ENCODE data around the gene NEDD8. TPM values are rescaled to one million over a fixed set of nuclear protein-coding genes. Genes with fewer than 3 reads are reported as not detected.
A peak's percentile ranks its signal among the peaks of the same experiment; 100 is the strongest.
"Not testable (repeated sequence)": the region's sequence is repeated elsewhere in the genome, so short reads cannot be mapped to it uniquely, and the experiment has no call there.

The NEDD8 gene
- total and polyA plus RNA-seq, 7 experiments from 2014 or later: 73.5 to 340 (median 127) TPM

DNA sequence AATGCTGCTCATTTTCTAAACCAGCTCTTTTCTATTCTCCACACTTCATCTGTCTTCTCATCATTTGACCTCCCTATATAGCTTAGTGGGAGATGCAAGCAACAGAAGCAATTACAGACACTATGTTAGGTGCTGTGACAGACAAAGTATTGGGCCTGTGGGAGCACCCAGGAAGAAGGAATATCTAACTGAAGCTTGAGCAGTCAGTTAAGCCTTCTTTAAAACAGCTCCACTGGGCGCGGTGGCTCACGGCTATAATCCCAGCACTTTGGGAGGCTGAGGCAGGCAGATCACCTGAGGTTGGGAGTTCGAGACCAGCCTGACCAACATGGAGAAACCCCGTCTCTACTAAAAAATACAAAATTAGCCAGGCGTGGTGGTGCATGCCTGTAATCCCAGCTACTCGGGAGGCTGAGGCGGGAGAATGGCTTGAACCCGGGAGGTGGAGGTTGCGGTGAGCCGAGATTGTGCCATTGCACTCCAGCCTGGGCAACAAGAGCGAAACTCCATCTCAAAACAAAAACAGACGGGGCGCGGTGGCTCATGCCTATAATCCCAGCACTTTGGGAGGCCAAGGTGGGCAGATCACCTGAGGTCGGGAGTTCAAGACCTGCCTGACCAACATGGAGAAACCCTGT is 28.8 kb downstream of the NEDD8 start:
- peak overlapping the region in 2 of 9 donors; percentile 54 to 64 for H3K27ac Mint-ChIP-seq
- CTCF ChIA-PET: interaction anchor here (0.7 to 1.1 kb wide), 2 partner anchors 9 to 129 kb away, joined by 3 to 4 read pairs; no protein-coding TSS in a partner anchor
- H3K4me3 ChIP-seq (ENCODE audit: low read length); H3K27me3 ChIP-seq (ENCODE audit: control insufficient read depth in 2 of 2, insufficient read depth in 2 of 2, low read length in 2 of 2); intact Hi-C loops (cut with micrococcal nuclease); H3K27ac ChIP-seq (ENCODE audit: low read depth, low read length); H3K9me3 ChIP-seq (ENCODE audit: control insufficient read depth in 2 of 3, low read length in 3 of 3); H3K27me3 Mint-ChIP-seq; DNase-seq; H3K4me3 Mint-ChIP-seq; H3K4me1 ChIP-seq (ENCODE audit: control insufficient read depth in 2 of 2, insufficient read depth in 2 of 2, low read length in 2 of 2); ATAC-seq: not testable (repeated sequence)
- POLR2A ChIA-PET: interaction anchor here (0.6 to 7.2 kb wide), 2 partner anchors 8 to 83 kb away, joined by 3 to 47 read pairs; partner anchors contain the start of gene TM9SF1
- H3K36me3 ChIP-seq (ENCODE audit: control insufficient read depth in 2 of 3, insufficient read depth in 3 of 3, low read length in 3 of 3): peaks cover 0 to 34% (median 3%) of the 10 kb centered on the region in 3 experiments
- H3K4me1 Mint-ChIP-seq: peaks cover 25 to 58% (median 45%) of the 10 kb centered on the region in 7 donors
- H3K36me3 Mint-ChIP-seq: peaks cover 6 to 64% (median 46%) of the 10 kb centered on the region in 5 donors
- H3K9me3 Mint-ChIP-seq: peaks cover 0 to 15% (median 3%) of the 10 kb centered on the region in 11 donors

DNA sequence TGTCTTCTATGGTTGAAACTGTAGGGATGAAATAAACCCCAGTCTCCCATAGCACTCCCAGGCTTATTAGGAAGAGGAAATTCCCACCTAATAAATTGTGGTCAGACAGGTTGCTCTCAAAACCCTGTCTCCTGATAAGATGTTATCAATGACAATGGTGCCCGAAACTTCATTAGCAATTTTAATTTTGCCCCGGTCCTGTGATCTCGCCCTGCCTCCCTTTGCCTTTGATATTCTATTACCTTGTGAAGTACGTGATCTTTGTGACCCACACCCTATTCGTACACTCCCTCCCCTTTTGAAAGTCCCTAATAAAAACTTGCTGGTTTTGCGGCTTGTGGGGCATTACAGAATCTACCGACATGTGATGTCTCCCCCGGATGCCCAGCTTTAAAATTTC is 29.6 kb downstream of the NEDD8 start:
- H3K27ac ChIP-seq (ENCODE audit: low read depth, low read length); H3K4me1 ChIP-seq (ENCODE audit: control insufficient read depth in 2 of 2, insufficient read depth in 2 of 2, low read length in 2 of 2); CTCF ChIA-PET; H3K4me3 ChIP-seq (ENCODE audit: low read length); H3K27me3 ChIP-seq (ENCODE audit: control insufficient read depth in 2 of 2, insufficient read depth in 2 of 2, low read length in 2 of 2); H3K9me3 ChIP-seq (ENCODE audit: control insufficient read depth in 2 of 3, low read length in 3 of 3); ATAC-seq; POLR2A ChIA-PET; intact Hi-C loops (cut with micrococcal nuclease); H3K4me3 Mint-ChIP-seq; H3K27me3 Mint-ChIP-seq; DNase-seq: not testable (repeated sequence)
- peaks cover 22 to 59% (median 40%) of the 10 kb centered on the region in 7 donors for H3K4me1 Mint-ChIP-seq
- H3K36me3 Mint-ChIP-seq: peaks cover 6 to 59% (median 41%) of the 10 kb centered on the region in 5 donors
- H3K36me3 ChIP-seq (ENCODE audit: control insufficient read depth in 2 of 3, insufficient read depth in 3 of 3, low read length in 3 of 3): peaks cover 0 to 25% (median 0%) of the 10 kb centered on the region in 3 experiments
- peak overlapping the region in 2 of 9 donors; percentile 54 to 64 for H3K27ac Mint-ChIP-seq
- H3K9me3 Mint-ChIP-seq: peaks cover 0 to 15% (median 3%) of the 10 kb centered on the region in 11 donors

DNA sequence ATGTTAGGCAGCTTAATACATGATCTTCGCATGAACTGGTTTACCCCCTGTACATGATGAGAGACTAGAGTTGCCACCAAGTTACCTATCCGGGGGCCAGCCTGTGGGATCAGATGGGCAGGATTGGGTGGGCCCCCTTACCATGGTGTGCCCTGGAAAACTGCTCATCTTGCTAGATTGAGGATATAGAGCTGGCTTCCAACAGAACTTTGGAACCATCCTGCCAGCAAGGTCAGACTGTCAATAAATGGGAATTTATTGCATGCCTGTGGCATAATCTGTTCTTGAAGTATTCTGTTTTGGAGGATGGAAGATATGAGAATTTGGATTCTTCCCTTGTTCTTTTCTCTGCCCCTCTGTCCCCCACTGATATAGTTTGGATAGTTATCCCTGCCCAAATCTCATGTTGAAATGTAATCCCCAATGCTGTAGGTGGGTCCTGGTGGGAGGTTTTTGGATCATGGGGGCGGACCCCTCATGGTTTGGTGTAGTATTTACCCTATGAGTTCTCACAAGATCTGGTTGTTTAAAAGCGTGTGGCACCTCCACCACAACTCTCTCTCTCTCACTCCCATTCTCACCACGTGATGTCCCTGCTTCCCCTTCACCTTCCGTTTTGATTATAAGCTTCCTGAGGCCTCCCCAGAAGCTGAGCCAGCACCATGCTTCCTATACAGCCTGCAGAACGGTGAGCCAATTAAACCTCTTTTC is 33.2 kb downstream of the NEDD8 start:
- DNase-seq (no peak), ATAC-seq (no peak)
- H3K27me3 Mint-ChIP-seq: no peaks in the 10 kb centered on the region
- CTCF ChIA-PET: no interaction called here
- POLR2A ChIA-PET: interaction anchor here (0.7 to 1.7 kb wide), 4 partner anchors 10 to 51 kb away, joined by 3 to 6 read pairs (median 4); partner anchors contain the start of genes CHMP4A, IPO4 and TINF2
- H3K27ac Mint-ChIP-seq: peak overlapping the region in 8 of 9 donors; percentile 4 to 79 (median 60)
- H3K9me3 Mint-ChIP-seq: peaks cover 0 to 15% (median 3%) of the 10 kb centered on the region in 11 donors
- Histone ChIP-seq H3K27ac (ENCODE audit: low read depth, low read length) (no peak overlapping the region), H3K4me3 (ENCODE audit: low read length) (no peak overlapping the region), H3K4me1 (ENCODE audit: control insufficient read depth in 2 of 2, insufficient read depth in 2 of 2, low read length in 2 of 2) (peaks cover 14% of the 10 kb centered on the region in 2 donors), H3K36me3 (ENCODE audit: control insufficient read depth in 2 of 3, insufficient read depth in 3 of 3, low read length in 3 of 3) (peaks cover 0 to 9% (median 0%) of the 10 kb centered on the region in 3 experiments), H3K27me3 (ENCODE audit: control insufficient read depth in 2 of 2, insufficient read depth in 2 of 2, low read length in 2 of 2) (no peaks in the 10 kb centered on the region), H3K9me3 (ENCODE audit: control insufficient read depth in 2 of 3, low read length in 3 of 3) (no peaks in the 10 kb centered on the region)
- intact Hi-C loops (cut with micrococcal nuclease): no loop called here
- H3K4me1 Mint-ChIP-seq: peaks cover 30 to 64% (median 50%) of the 10 kb centered on the region in 7 donors
- H3K4me3 Mint-ChIP-seq: peak overlapping the region in 6 of 10 donors; percentile 9 to 52 (median 26)
- H3K36me3 Mint-ChIP-seq: peaks cover 6 to 46% (median 28%) of the 10 kb centered on the region in 5 donors

DNA sequence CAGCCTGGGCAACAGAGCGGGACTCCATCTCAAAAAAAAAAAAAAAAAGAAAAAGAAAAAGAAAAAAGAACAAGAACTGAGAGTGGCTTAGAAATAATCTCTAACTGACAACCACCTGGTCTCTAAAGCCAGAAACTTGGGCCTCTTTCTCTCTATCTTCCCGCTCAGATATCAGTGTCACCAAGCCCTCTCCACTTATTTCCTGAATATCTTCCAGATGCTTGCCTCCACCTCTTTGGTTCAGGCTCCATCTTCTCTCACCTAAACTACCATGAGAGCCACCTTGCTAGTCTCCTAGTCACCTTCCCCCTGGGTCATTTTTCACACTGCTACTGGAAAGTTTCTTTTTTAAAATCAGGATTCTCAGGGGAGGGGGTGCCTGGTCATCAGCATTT is 35.1 kb downstream of the NEDD8 start:
- no peak for DNase-seq
- peak overlapping the region; percentile 47 for H3K27ac ChIP-seq (ENCODE audit: low read depth, low read length)
- H3K4me3 ChIP-seq (ENCODE audit: low read length): no peak overlapping the region
- H3K27me3 Mint-ChIP-seq: no peaks in the 10 kb centered on the region
- H3K27ac Mint-ChIP-seq: peak overlapping the region in 8 of 9 donors; percentile 64 to 98 (median 89)
- H3K9me3 Mint-ChIP-seq: peaks cover 0 to 6% (median 0%) of the 10 kb centered on the region in 11 donors
- H3K9me3 ChIP-seq (ENCODE audit: control insufficient read depth in 2 of 3, low read length in 3 of 3): no peaks in the 10 kb centered on the region
- peaks cover 9 to 44% (median 17%) of the 10 kb centered on the region in 5 donors for H3K36me3 Mint-ChIP-seq
- intact Hi-C loops (cut with micrococcal nuclease): no loop called here
- peaks cover 34 to 72% (median 56%) of the 10 kb centered on the region in 7 donors for H3K4me1 Mint-ChIP-seq
- H3K4me1 ChIP-seq (ENCODE audit: control insufficient read depth in 2 of 2, insufficient read depth in 2 of 2, low read length in 2 of 2): peaks cover 14 to 16% of the 10 kb centered on the region in 2 donors
- peak overlapping the region; percentile 76 to 95 (median 89) for H3K4me3 Mint-ChIP-seq
- no peaks in the 10 kb centered on the region for H3K27me3 ChIP-seq (ENCODE audit: control insufficient read depth in 2 of 2, insufficient read depth in 2 of 2, low read length in 2 of 2)
- ChIA-PET POLR2A (interaction anchor here (1.8 to 3.9 kb wide), 4 partner anchors 12 to 45 kb away, joined by 7 to 79 read pairs (median 24); partner anchors contain the start of genes CHMP4A, IRF9, MDP1 and TINF2), CTCF (interaction anchor here (0.7 to 2.0 kb wide), 2 partner anchors 10 to 45 kb away, joined by 3 to 6 read pairs; partner anchors contain the start of gene TINF2)
- H3K36me3 ChIP-seq (ENCODE audit: control insufficient read depth in 2 of 3, insufficient read depth in 3 of 3, low read length in 3 of 3): peaks cover 0 to 19% (median 3%) of the 10 kb centered on the region in 3 experiments
- ATAC-seq: no peak

DNA sequence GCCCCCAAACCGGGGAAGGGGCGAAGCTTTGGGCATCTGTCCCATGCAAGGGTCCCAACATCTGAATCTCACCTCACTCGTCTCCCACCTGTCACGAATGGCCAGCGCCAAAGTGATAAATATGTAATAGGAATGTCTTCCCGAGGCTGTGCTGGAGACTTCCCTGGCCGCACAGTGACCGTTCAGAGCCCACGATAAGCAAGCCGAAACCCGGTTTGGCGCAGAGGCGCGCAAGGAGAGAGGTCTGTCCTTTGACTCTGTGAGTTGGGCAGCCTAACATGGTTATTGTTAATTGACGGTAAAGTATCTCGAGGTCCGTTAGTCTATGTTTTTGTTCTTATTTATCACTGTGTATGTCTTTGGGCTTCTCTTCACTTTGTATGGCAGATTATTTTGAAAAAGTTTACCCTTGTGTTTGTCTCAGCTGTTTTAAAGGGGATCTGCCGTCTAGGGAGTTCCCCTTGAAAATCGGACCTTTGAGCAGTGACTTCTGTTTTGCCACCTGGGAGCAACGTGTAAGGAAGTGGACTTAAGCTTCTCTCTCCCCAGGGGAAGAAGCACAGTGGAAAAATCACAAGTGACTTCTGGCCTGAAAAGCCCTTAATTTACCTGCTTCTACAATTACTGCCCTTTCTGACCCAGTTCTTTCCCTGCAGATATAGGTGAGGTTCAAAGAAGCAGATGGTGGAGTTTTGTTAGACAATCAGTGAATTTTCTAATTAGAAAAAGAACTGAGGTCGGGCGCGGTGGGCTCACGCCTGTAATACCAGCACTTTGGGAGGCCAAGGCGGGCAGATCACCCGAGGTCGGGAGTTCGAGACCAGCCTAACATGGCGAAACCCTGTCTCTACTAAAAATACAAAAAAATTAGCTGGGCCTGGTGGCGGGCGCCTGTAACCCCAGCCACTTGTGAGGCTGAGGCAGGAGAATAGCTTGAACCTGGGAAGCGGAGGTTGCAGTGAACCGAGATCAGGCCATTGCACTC is 35.8 kb downstream of the NEDD8 start:
- CTCF ChIA-PET: interaction anchor here (0.5 to 2.0 kb wide), 7 partner anchors 11 to 471 kb away, joined by 3 to 6 read pairs (median 4); partner anchors contain the start of genes CHMP4A, MDP1, PSME1 and TINF2
- peak overlapping the region; percentile 88 to 97 (median 93) for H3K4me3 Mint-ChIP-seq
- peaks cover 14 to 16% of the 10 kb centered on the region in 2 donors for H3K4me1 ChIP-seq (ENCODE audit: control insufficient read depth in 2 of 2, insufficient read depth in 2 of 2, low read length in 2 of 2)
- H3K27ac ChIP-seq (ENCODE audit: low read depth, low read length): peak overlapping the region; percentile 99
- H3K36me3 ChIP-seq (ENCODE audit: control insufficient read depth in 2 of 3, insufficient read depth in 3 of 3, low read length in 3 of 3): peaks cover 0 to 26% (median 5%) of the 10 kb centered on the region in 3 experiments
- peaks cover 38 to 71% (median 61%) of the 10 kb centered on the region in 7 donors for H3K4me1 Mint-ChIP-seq
- peak overlapping the region; percentile 88 to 98 (median 98) for H3K27ac Mint-ChIP-seq
- peaks cover 0 to 1% (median 0%) of the 10 kb centered on the region in 11 donors for H3K9me3 Mint-ChIP-seq
- no peaks in the 10 kb centered on the region for H3K27me3 Mint-ChIP-seq
- H3K27me3 ChIP-seq (ENCODE audit: control insufficient read depth in 2 of 2, insufficient read depth in 2 of 2, low read length in 2 of 2): no peaks in the 10 kb centered on the region
- intact Hi-C loops (cut with micrococcal nuclease): loop anchor here in 1 of 2 donors (1.0 kb wide), 1 partner anchor 8 kb away; the partner anchor contains the start of gene IPO4
- no peaks in the 10 kb centered on the region for H3K9me3 ChIP-seq (ENCODE audit: control insufficient read depth in 2 of 3, low read length in 3 of 3)
- no peak for ATAC-seq
- DNase-seq: no peak
- H3K4me3 ChIP-seq (ENCODE audit: low read length): peak overlapping the region; percentile 74
- peaks cover 9 to 41% (median 11%) of the 10 kb centered on the region in 5 donors for H3K36me3 Mint-ChIP-seq
- POLR2A ChIA-PET: interaction anchor here (0.7 to 3.9 kb wide), 27 partner anchors 9 to 894 kb away, joined by 3 to 79 read pairs (median 5); partner anchors contain the start of genes CHMP4A, CIDEB, DCAF11 and EMC9

All from naive thymus-derived CD4-positive, alpha-beta T cell (primary cell).